SK-N-SH treated with all-trans-retinoic acid at 6 μM for 48 hours (cell line): ENCODE measurements around the gene PGBD1.

Source experiments
- ISL1 ChIP-seq: fragments of 250-450 bp; sonication (Bioruptor Pico); IDR thresholded peaks from 2 replicates; pipeline ENCODE4 v2.1.2; 2022; ENCODE audit warnings: mild to moderate bottlenecking, moderate library complexity
- PATZ1 ChIP-seq: fragments of 250-450 bp; sonication (Bioruptor Pico); IDR thresholded peaks from 2 replicates; pipeline ENCODE4 v1.8.0; 2020; ENCODE audit warnings: mild to moderate bottlenecking, moderate library complexity, borderline replicate concordance
- POU6F1 ChIP-seq: fragments of 250-450 bp; sonication (Bioruptor Pico); IDR thresholded peaks from 2 replicates; pipeline ENCODE4 v1.8.0; 2021; ENCODE audit warnings: low read depth, mild to moderate bottlenecking, moderate library complexity, borderline replicate concordance
- SNAI2 ChIP-seq: fragments of 250-450 bp; sonication (Bioruptor Pico); IDR thresholded peaks from 2 replicates; pipeline ENCODE4 v1.5.0; 2020; ENCODE audit warnings: mild to moderate bottlenecking, moderate library complexity
- TCF4 ChIP-seq: fragments of 250-450 bp; sonication (Bioruptor Pico); IDR thresholded peaks from 2 replicates; pipeline ENCODE4 v1.8.0; 2021; ENCODE audit warnings: mild to moderate bottlenecking, moderate library complexity, borderline replicate concordance
- TSHZ2 ChIP-seq: fragments of 250-450 bp; sonication (Bioruptor Pico); IDR thresholded peaks from 2 replicates; pipeline ENCODE4 v1.5.0; 2020; ENCODE audit warnings: mild to moderate bottlenecking, moderate library complexity
- ZFP3 ChIP-seq: fragments of 250-450 bp; sonication (Bioruptor Pico); IDR thresholded peaks from 2 replicates; pipeline ENCODE4 v1.5.0; 2020; ENCODE audit warnings: mild to moderate bottlenecking, moderate library complexity
- ZFP30 ChIP-seq: fragments of 450-650 bp; formaldehyde crosslinking; IDR thresholded peaks from 2 replicates; pipeline ENCODE4 v1.5.0; 2022; ENCODE audit warnings: mild to moderate bottlenecking, moderate library complexity
- ZNF8 ChIP-seq: fragments of 450-650 bp; formaldehyde crosslinking; IDR thresholded peaks from 2 replicates; pipeline ENCODE4 v1.5.0; 2020; ENCODE audit warnings: mild to moderate bottlenecking, moderate library complexity

GRCh38 chr6:28266563-28266961 lies 14.8 kb upstream of the PGBD1 start:
- TF ChIP-seq ISL1: no peak
- TF ChIP-seq TSHZ2 (CRISPR knock-in tag): no peak
- no peak for TF ChIP-seq ZFP3 (CRISPR knock-in tag)
- no peak for TF ChIP-seq POU6F1 (CRISPR knock-in tag)
- TF ChIP-seq SNAI2 (CRISPR knock-in tag): no peak
- TF ChIP-seq PATZ1 (CRISPR knock-in tag): no peak
- no peak for TF ChIP-seq TCF4 (CRISPR knock-in tag)
- no peak for TF ChIP-seq ZNF8 (CRISPR knock-in tag)
- TF ChIP-seq ZFP30 (CRISPR knock-in tag): no peak
